Endothelial cell (in vitro differentiated cells): ENCODE data around the gene RRAGC. TPM values are rescaled to one million over a fixed set of nuclear protein-coding genes. Genes with fewer than 3 reads are reported as not detected.

Source experiments
- DNase-seq: peaks from one replicate; pipeline ENCODE4 v3.0.0; 2021; ENCODE audit warnings: low spot score
- H3K27ac Mint-ChIP-seq: one replicate; pipeline ENCODE4 v1.8.0; 2021; ENCODE audit warnings: mixed read lengths, inconsistent platforms; ENCODE audit not compliant: unreplicated experiment
- H3K27me3 Mint-ChIP-seq: one replicate; pipeline ENCODE4 v1.8.0; 2021; ENCODE audit warnings: mild to moderate bottlenecking, moderate library complexity, mixed read lengths, inconsistent platforms; ENCODE audit not compliant: unreplicated experiment
- H3K36me3 Mint-ChIP-seq: one replicate; pipeline ENCODE4 v1.8.0; 2021; ENCODE audit warnings: mild to moderate bottlenecking, low read depth, mixed read lengths, inconsistent platforms; ENCODE audit not compliant: unreplicated experiment
- H3K4me1 Mint-ChIP-seq: one replicate; pipeline ENCODE4 v1.8.0; 2021; ENCODE audit warnings: mild to moderate bottlenecking, mixed read lengths, inconsistent platforms; ENCODE audit not compliant: unreplicated experiment
- H3K4me3 Mint-ChIP-seq: one replicate; pipeline ENCODE4 v1.8.0; 2021; ENCODE audit warnings: mild to moderate bottlenecking, mixed read lengths, inconsistent platforms; ENCODE audit not compliant: unreplicated experiment
- H3K9me3 Mint-ChIP-seq: one replicate; pipeline ENCODE4 v1.8.0; 2021; ENCODE audit warnings: mixed read lengths, inconsistent platforms; ENCODE audit not compliant: unreplicated experiment
- CTCF ChIP-seq: fragments of 200-600 bp; sonication (generic); IDR thresholded peaks from one replicate; pipeline ENCODE4 v1.5.0; 2021; ENCODE audit warnings: antibody characterized with exemption; ENCODE audit not compliant: unreplicated experiment
- total RNA-seq: library from RNA; stranded (reverse); fragmentation: NEBNext Ultra II Directional; extraction: Animal tissue kit (Norgen Biotek cat#: 25700); gene quantifications from one replicate; pipeline ENCODE4 v1.2.1, GENCODE V29; 2021; ENCODE audit not compliant: unreplicated experiment

Gene RRAGC
- total RNA-seq, 1 donor from 2014 or later: 27.3 TPM

- Mint-ChIP-seq H3K9me3 (no peaks in the 10 kb centered on the region), H3K27ac (peak within 1 kb of the TSS; percentile 64), H3K27me3 (no peaks in the 10 kb centered on the region), H3K36me3 (no peaks in the 10 kb centered on the region), H3K4me1 (peaks cover 9% of the 10 kb centered on the region), H3K4me3 (peak within 1 kb of the TSS; percentile 97)
- DNase-seq: peak; percentile 96
- TF ChIP-seq CTCF: no peak
Measured at GRCh38 chr1:38873027-38873969, 13.7 kb upstream of the RRAGC start, which contains the start of gene MYCBP. Gene MYCBP, minus strand, starts transcription at chr1:38873348. Its CDS starts 43 bp downstream, at chr1:38873305.

- peak overlapping the region; percentile 97 for H3K4me3 Mint-ChIP-seq
- H3K36me3 Mint-ChIP-seq: no peaks in the 10 kb centered on the region
- no peaks in the 10 kb centered on the region for H3K27me3 Mint-ChIP-seq
- no peak overlapping the region for H3K27ac Mint-ChIP-seq
- TF ChIP-seq CTCF: no peak
- no peaks in the 10 kb centered on the region for H3K9me3 Mint-ChIP-seq
- peaks cover 16% of the 10 kb centered on the region for H3K4me1 Mint-ChIP-seq
- peak; percentile 30 for DNase-seq
Measured at GRCh38 chr1:38872401-38873026, 12.9 kb upstream of the RRAGC start.

GRCh38 chr1:38870996-38871395 is 11.4 kb upstream of the RRAGC start:
- H3K27ac Mint-ChIP-seq: no peak overlapping the region
- H3K4me3 Mint-ChIP-seq: no peak overlapping the region
- peaks cover 16% of the 10 kb centered on the region for H3K4me1 Mint-ChIP-seq
- no peaks in the 10 kb centered on the region for H3K27me3 Mint-ChIP-seq
- no peak for TF ChIP-seq CTCF
- H3K36me3 Mint-ChIP-seq: no peaks in the 10 kb centered on the region
- no peaks in the 10 kb centered on the region for H3K9me3 Mint-ChIP-seq
- DNase-seq: no peak

GRCh38 chr1:38867208-38867607 is 7.6 kb upstream of the RRAGC start:
- Mint-ChIP-seq H3K9me3 (no peaks in the 10 kb centered on the region), H3K27me3 (no peaks in the 10 kb centered on the region), H3K4me1 (peaks cover 10% of the 10 kb centered on the region), H3K4me3 (no peak overlapping the region), H3K36me3 (peaks cover 5% of the 10 kb centered on the region), H3K27ac (no peak overlapping the region)
- TF ChIP-seq CTCF: no peak
- no peak for DNase-seq
